ENCODE results near the gene SLC44A3. TPM values are rescaled to one million over a fixed set of nuclear protein-coding genes. Genes with fewer than 3 reads are reported as not detected.
A peak's percentile ranks its signal among the peaks of the same experiment; 100 is the strongest.

The SLC44A3 gene
- total RNA-seq, 3 donors from 2014 or later = 2.1 to 12.6 (median 10.5) TPM

DNA sequence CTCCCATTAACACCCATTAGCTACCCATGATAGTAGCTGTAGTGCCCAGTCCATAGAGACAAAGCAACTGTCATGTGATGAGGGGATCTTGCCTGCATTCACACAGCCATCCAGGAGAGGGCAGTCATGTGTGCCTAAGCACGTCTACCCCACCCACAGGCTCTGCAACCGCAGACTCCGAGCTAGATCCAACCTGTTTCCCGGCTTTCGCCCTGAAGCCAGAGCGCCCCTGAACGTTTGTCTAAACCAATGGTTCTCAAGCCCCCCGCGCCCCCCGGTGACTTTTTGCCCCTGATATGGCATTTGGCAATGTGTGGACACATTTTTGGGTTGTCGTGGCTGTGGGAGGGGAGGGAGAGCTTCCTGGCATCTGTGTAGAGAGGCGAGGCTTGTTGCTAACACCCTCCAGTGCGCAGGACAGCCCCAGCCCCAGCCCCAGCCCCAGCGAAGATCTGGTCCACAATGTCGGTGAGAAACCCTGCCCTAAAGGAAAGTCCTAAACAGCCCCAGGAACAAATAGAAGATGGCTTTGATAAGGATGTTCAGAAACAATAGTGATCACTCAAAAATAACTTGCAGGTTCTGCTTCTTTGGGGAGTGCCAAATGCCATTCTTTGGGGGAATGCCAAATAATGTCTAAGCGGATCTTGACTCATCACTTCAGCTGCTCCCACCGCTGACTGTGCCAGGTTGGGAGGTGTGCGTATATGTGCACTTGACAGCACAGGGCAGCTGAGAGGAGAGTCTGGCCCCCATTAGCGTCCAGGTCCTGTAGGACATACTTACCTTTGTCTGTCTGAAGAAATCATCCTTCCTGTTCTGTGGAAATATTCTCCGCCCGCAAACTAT, 34.5 kb downstream of the SLC44A3 start:
- peaks cover 0 to 7% of the 10 kb centered on the region in 2 donors for H3K4me1 ChIP-seq
- no peaks in the 10 kb centered on the region for H3K9me3 ChIP-seq
- peak overlapping the region; percentile 75 to 88 for H3K27ac ChIP-seq
- no peaks in the 10 kb centered on the region for H3K27me3 ChIP-seq
- H3K4me3 ChIP-seq = peak overlapping the region; percentile 33 to 66 (median 40)
- intact Hi-C loops (cut with DNase I; ENCODE audit: low total_unique reads) = loop anchor here (10.0 kb wide), 1 partner anchor 190 kb away; no protein-coding TSS in a partner anchor
- TF ChIP-seq POLR2A (IDR thresholded peaks at IDR 0.05) (no peak), POLR2AphosphoS5 (IDR thresholded peaks at IDR 0.05) (peak; percentile 76 to 89 (median 76)), CTCF (IDR thresholded peaks at IDR 0.05) (peak; percentile 96 to 99 (median 98))
- H3K36me3 ChIP-seq = no peaks in the 10 kb centered on the region
- peak; percentile 86 to 91 for DNase-seq (ENCODE audit: low spot score in 2 of 2)

GRCh38 chr1:94855307-94855700, 35.1 kb downstream of the SLC44A3 start:
- intact Hi-C loops (cut with DNase I; ENCODE audit: low total_unique reads) = loop anchor here (10.0 kb wide), 1 partner anchor 189 kb away; no protein-coding TSS in a partner anchor
- H3K27me3 ChIP-seq = no peaks in the 10 kb centered on the region
- peak overlapping the region; percentile 75 to 88 for H3K27ac ChIP-seq
- H3K4me3 ChIP-seq = no peak overlapping the region
- no peaks in the 10 kb centered on the region for H3K36me3 ChIP-seq
- H3K9me3 ChIP-seq = no peaks in the 10 kb centered on the region
- no peak for DNase-seq (ENCODE audit: low spot score in 2 of 2)
- H3K4me1 ChIP-seq = peaks cover 0 to 7% of the 10 kb centered on the region in 2 donors
- no peak for TF ChIP-seq POLR2A (IDR thresholded peaks at IDR 0.05)
- no peak for TF ChIP-seq POLR2AphosphoS5 (IDR thresholded peaks at IDR 0.05)
- TF ChIP-seq CTCF (IDR thresholded peaks at IDR 0.05) = no peak

DNA sequence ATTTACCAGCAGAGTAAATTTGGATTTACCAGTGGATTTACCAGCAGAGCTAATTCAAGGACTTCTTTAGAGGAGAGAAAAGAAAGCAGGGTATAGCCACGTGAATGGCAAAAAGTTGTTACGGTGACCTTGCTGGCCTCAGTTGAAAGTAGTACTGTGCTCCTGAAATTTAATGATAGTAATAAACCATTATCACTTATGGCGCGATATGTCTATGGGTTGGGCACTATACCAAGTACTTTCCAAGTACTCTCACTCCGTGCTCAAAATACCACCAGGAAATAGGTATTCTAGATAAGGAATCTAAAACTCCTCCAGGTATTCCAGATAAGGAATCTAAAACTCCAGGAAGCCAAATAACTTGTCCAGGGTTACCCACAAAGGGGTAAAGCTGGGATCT, 35.8 kb downstream of the SLC44A3 start:
- H3K9me3 ChIP-seq = no peaks in the 10 kb centered on the region
- TF ChIP-seq POLR2A (IDR thresholded peaks at IDR 0.05) (no peak), CTCF (IDR thresholded peaks at IDR 0.05) (no peak), POLR2AphosphoS5 (IDR thresholded peaks at IDR 0.05) (no peak)
- intact Hi-C loops (cut with DNase I; ENCODE audit: low total_unique reads) = loop anchor here (10.0 kb wide), 1 partner anchor 189 kb away; no protein-coding TSS in a partner anchor

DNA sequence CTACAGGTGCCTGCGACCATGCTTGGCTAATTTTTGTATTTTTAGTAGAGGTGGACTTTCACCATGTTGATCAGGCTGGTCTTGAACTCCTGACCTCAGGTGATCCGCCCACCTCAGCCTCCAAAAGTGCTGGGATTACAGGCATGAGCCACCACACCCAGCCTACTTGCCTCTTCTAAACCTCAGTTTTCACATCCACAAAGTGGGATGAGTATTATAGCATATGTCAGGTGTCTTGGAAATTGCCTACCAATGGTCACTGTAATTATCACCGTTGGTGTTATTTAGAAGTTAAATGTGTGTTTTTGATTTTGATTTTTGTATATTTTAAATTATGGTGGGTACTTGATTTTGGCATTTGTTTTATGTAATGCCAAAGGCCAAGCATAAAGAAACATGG, 36.7 kb downstream of the SLC44A3 start:
- Histone ChIP-seq H3K36me3 (no peaks in the 10 kb centered on the region), H3K27ac (no peak overlapping the region), H3K27me3 (no peaks in the 10 kb centered on the region), H3K4me1 (peaks cover 0 to 7% of the 10 kb centered on the region in 2 donors), H3K9me3 (no peaks in the 10 kb centered on the region), H3K4me3 (no peak overlapping the region)
- no peak for TF ChIP-seq POLR2AphosphoS5 (IDR thresholded peaks at IDR 0.05)
- TF ChIP-seq POLR2A (IDR thresholded peaks at IDR 0.05) = no peak
- no peak for TF ChIP-seq CTCF (IDR thresholded peaks at IDR 0.05)
- intact Hi-C loops (cut with DNase I; ENCODE audit: low total_unique reads) = loop anchor here (10.0 kb wide), 1 partner anchor 188 kb away; no protein-coding TSS in a partner anchor
- DNase-seq (ENCODE audit: low spot score in 2 of 2) = no peak

More for the DNA sequence above, 35.8 kb downstream of the SLC44A3 start:
- Histone ChIP-seq H3K4me1 (peaks cover 0 to 7% of the 10 kb centered on the region in 2 donors), H3K4me3 (no peak overlapping the region), H3K27ac (peak overlapping the region; percentile 75 to 88), H3K36me3 (no peaks in the 10 kb centered on the region), H3K27me3 (no peaks in the 10 kb centered on the region)
- DNase-seq (ENCODE audit: low spot score in 2 of 2) = no peak

DNA sequence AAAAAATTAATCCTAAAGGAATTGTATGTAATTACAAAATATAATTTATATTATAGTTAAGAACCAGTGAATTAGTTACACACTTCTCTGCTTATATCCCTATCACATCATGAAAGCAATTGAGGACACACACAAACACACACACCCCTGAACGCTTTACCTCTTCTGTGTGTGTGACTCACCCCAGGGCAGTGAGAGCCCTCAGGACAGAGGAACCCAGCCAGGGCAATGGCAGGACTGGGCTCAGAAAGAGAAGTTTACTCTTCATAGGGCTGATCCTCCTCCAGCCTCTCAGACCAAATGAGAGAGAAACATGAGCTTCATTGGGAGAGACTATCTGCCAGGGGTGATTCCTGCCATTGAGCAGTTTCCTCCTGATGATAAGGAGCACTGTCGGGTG, 38.1 kb downstream of the SLC44A3 start:
- intact Hi-C loops (cut with DNase I; ENCODE audit: low total_unique reads) = loop anchor here (10.0 kb wide), 1 partner anchor 187 kb away; no protein-coding TSS in a partner anchor
- Histone ChIP-seq H3K36me3 (no peaks in the 10 kb centered on the region), H3K27ac (no peak overlapping the region), H3K4me3 (no peak overlapping the region), H3K27me3 (no peaks in the 10 kb centered on the region), H3K9me3 (no peaks in the 10 kb centered on the region), H3K4me1 (peaks cover 7 to 10% of the 10 kb centered on the region in 2 donors)
- no peak for TF ChIP-seq CTCF (IDR thresholded peaks at IDR 0.05)
- TF ChIP-seq POLR2AphosphoS5 (IDR thresholded peaks at IDR 0.05) = no peak
- no peak for TF ChIP-seq POLR2A (IDR thresholded peaks at IDR 0.05)
- DNase-seq (ENCODE audit: low spot score in 2 of 2) = no peak
